ENCODE measurements around the gene GTF2IRD1.
"Not testable (repeated sequence)": the region's sequence is repeated elsewhere in the genome, so short reads cannot be mapped to it uniquely, and the experiment has no call there.

Gene GTF2IRD1

DNA sequence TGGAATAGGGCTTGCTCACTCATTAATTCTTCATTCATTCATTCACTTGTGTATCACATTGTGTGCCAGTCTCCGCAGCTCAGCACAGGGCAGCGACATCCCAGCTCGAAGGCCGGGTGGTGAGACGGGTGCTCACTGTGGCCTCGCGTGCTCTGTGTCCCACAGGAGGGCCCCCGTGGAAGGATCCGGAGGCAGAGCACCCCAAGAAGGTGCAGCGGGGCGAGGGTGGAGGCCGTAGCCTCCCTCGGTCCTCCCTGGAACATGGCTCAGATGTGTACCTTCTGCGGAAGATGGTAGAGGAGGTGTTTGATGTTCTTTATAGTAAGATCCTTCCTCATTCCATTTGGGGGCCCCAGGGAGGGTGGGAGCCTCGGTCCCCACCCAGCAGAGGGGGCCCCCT lies 61.6 kb downstream of the GTF2IRD1 start:
- DNase-seq (ENCODE audit: low read depth): no peak

DNA sequence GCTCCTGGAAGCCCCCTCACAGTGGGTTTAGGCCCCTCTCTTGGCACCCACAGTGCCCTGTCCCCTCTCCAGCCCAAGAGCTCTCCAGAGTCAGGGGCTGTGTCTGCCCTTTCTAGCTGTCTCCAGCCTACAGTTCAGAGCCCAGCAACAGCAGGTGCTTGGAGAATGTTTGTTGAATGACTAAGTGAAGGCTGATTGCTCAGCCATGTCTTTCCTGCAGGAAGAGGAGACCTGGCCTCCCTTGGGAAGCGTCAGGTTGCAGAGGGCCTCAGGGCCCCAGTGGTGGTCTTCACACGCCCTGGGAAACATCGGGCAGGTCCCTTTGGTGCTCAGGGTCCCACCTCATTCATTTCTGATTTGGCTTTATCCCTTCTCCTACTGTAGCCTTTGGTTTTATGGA lies 62.5 kb downstream of the GTF2IRD1 start:
- DNase-seq (ENCODE audit: low read depth): no peak

DNA sequence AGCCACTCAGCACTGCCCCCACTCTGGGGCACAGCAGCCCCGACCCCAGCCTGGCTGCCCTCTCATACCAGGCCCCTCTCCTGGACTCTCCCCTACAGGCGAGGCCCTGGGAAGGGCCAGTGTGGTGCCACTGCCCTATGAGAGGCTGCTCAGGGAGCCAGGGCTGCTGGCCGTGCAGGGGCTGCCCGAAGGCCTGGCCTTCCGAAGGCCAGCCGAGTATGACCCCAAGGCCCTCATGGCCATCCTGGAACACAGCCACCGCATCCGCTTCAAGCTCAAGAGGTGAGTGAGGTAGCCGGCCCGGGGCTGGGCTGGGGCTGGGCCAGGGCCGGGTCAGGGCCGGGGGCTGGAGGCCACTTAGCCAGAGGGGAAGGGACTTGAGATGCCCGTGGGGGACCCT lies 64.3 kb downstream of the GTF2IRD1 start:
- DNase-seq (ENCODE audit: low read depth): no peak

DNA sequence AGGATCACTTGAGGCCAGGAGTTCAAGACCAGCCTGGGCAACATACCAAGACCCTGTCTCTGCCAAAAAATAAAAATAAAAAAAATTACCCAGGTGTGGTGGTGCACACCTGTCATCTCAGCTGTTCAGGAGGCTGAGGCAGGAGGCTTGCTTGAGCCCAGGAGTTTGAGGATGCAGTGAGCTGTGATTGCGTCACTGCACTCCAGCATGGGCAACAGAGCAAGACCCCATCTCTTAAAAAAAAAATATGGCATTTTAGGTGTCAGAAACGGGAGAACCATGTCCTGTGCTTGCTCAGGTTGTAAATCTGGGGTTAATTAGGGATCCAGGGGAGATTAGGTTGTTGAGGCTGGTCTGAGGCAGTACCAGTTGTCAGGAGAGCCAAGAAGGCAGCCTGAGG lies 64.9 kb downstream of the GTF2IRD1 start:
- no peak for DNase-seq (ENCODE audit: low read depth)

DNA sequence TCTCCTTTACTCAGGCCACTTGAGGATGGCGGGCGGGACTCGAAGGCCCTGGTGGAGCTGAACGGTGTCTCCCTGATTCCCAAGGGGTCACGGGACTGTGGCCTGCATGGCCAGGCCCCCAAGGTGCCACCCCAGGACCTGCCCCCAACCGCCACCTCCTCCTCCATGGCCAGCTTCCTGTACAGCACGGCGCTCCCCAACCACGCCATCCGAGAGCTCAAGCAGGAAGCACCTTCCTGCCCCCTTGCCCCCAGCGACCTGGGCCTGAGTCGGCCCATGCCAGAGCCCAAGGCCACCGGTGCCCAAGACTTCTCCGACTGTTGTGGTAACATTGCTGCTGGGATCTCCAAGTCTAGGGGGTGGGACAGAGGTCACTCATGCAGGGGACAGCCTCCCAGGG lies 65.7 kb downstream of the GTF2IRD1 start:
- no peak for DNase-seq (ENCODE audit: low read depth)

DNA sequence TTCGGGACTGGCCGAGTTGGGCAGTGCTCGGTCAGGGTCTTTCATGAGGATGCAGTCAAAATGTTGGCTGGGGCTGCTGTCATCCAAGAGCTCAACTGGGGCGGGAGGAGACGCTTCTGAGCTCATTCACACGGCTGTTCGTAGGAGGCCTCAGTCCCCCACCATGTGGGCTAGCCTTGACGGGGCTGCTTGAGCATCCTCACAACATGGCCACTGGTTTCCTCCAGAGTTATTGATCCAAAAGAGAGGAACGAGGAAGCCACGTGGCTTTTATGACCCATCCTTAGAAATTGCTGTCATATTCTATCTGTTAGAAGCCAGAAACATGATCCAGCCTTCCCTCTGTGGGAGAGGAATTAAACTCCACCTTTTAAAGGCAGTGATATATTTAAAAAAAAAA lies 68.1 kb downstream of the GTF2IRD1 start:
- DNase-seq (ENCODE audit: low read depth): no peak

DNA sequence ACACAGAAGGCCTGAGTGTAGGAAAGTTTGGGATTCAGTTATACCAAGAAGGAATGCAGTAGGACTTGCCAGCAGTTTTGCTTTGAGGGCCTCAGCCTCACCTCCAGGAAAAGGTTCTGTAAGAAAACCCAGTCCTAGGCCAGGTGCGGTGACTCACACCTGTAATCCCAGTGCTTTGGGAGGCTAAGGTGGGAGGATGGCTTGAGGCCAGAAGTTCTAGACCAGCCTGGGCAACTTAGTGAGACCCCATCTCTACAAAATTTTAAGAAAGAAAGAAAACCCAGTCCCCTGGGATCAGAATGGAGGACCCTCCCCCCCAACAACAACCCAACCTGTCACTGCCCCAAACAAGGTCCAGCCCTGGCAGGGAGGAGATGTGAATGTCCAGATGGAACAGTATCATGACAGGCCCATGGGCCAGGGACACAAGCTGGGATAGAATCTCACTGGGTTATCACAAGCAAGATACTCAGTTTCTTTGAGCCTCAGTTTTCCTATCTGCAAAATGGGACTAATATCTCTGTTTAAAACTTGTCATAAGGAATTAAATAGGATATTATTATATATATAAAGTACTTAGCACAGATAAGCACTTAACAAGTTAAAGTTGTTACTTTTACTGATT lies 68.7 kb downstream of the GTF2IRD1 start:
- DNase-seq (ENCODE audit: low read depth): no peak

DNA sequence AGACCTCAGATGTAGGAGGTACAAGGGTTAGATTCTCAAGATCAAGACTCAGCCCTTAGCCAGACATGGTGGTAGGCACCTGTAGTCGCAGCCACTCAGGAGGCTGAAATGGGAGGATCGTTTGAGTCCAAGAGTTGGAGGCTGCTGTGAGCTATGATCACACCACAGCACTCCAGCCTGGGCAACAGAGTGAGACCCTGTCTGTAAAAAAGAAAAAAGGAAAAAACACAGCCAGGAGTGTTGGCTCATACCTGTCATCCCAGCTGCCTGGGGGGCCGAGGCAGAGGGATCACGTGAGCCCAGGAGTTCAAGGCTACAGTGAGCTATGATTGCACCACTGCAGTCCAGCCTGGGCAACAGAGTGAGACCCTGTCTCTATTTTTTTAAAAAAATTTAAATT lies 69.3 kb downstream of the GTF2IRD1 start:
- no peak for DNase-seq (ENCODE audit: low read depth)

DNA sequence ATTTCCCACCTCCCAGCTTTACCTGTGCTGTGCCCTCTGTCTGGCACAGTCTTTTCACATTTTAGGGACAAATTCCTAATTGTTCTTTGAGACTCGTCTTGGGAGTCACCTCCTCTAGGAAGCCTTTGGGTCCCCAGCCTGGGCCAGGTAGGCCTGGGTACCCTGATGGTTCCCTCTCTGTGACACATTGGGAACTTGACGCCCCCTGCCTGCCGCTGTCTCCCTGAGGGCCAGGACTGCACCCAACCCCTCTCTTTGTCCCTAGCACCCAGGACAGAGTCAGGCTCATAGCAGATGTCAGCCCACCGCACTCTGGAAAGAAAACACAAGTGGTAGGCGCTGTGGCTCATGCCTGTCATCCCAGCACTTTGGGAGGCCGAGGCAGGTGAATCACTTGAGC lies 71.4 kb downstream of the GTF2IRD1 start:
- no peak for DNase-seq (ENCODE audit: low read depth)

DNA sequence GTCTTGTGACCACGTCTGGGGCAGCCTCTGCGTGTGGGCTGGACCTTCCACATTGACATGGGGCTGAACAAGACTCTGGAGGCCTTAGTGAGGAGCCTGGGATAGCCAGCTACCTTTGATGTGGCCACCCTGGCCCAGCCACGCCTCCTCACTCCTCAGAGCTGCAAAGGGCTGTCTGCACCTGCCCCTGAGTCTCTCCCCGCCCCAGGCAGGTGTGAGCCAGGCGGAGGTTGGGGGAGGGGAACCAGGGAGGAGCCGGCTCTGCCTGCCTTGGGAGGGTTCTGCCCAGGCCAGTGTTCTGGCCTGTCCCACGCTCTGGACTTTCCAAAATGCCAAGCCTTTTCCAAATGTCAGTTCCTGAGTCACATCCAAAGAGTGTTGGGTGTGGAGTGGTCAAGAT lies 72.2 kb downstream of the GTF2IRD1 start:
- no peak for DNase-seq (ENCODE audit: low read depth)

DNA sequence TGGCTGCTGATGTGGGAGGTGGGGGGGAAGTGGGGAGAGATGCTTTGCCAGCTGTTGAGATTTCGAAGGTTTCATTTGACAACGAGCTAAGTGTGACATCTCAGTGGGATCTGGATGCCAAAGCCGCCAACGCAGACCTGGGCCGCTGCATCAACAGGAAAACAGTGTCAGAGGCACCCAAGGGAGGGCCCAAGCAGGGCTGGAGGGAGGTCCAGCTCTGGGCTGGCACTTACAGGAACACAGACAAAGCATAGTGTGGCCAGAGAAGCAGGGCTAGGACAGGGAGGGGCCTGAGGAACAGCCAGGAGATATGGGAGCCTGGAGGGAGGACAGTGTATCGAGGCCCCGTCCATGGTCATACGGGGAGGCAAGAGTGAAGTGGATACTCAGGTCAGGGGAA lies 73.1 kb downstream of the GTF2IRD1 start:
- DNase-seq (ENCODE audit: low read depth): no peak

DNA sequence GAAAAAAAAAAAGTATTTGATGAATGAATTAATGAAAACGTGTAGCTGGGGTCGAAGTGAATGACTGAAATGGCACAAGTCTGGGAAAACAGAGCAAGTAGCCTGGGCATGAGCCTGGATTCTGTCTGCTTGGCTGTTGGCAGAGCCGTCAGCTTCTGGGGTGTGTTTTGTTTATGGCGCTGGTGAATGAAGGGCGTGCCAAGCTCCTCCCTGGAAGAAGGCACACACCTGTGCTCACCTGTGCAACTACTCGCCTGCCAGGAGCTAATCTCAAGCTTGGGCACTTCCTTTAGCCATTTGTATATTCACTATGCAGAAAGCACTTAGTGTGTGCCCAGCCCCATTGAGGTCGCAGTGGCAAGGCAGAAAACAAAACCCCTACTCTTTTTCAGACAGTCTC lies 74.1 kb downstream of the GTF2IRD1 start:
- DNase-seq (ENCODE audit: low read depth): no peak

DNA sequence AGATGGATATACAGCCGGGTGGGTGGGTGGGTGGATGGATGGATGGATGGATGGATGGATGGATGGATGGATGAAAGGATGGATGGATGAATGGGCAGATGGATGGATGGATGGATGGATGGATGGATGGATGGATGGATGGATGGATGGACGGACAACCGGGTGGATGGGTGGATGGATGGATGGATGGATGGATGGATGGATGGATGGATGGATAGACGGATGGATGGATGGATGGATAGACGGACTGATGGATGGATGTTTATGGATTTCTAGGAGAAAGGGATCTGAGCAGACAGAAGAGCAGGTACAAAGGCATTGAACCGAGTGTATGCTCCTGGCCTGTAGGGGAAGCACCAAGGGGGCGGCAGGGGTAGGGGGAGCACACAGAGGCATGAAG lies 75.1 kb downstream of the GTF2IRD1 start:
- not testable (repeated sequence) for DNase-seq (ENCODE audit: low read depth)

DNA sequence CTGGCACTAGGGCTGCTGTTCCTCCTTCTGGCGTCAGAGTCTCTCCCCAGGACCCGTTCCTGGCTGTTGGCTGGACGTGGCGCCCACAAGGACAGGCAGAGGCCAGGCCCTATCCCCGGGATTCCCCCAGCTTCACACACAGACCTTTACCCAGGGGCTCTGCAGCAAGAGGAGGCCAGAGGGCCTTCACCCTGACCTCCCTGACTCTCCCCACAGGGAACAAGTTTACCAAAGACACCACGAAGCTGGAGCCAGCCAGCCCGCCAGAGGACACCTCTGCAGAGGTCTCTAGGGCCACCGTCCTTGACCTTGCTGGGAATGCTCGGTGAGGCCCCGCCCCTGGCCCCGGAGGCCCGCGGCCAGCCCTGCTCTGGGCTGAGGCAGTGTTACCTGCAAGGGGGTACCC lies 82.2 kb downstream of the GTF2IRD1 start:
- no peak for DNase-seq (ENCODE audit: low read depth)

DNA sequence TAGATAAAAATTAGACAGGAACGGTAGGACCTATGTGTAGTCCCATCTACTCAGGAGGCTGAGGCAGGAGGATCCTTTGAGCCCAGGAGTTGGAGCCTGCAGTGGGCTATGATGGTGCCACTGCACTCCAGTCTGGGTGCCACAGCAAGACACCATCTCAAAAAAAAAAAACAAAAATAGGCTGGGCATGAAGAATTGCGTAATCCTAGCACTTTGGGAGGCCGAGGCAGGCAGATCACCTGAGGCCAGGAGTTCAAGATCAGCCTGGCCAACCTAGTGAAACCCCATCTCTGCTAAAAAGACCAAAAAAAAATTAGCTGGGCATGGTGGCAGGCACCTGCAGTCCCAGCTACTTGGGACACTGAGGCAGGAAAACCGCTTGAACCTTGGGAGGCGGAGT lies 88.2 kb downstream of the GTF2IRD1 start:
- not testable (repeated sequence) for DNase-seq (ENCODE audit: low read depth)

DNA sequence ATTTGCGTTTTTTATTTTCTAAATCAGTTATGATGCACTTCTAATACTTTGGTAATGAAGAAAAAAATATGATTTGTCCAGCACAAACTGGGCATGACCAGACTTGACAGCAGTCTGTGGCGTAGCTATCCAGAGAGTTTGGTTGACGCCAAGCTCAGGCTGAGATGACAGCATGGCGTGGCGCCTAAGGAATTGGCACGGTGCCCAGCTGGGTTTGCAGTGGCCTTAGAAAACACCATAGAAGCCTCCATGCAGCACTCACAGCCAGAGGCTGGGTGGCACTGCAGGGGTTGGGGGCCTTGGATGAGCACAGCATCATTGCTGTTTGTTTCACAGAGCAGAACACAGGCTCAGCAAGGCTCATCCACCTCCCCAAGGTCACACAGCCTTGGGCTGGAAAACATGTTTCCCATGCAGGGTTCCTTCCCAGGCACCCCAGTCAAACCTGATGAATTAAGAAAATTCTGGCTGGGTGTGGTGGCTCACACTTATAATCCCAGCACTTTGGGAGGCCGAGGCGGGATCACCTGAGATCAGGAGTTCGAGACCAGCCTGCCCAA lies 88.9 kb downstream of the GTF2IRD1 start:
- no peak for DNase-seq (ENCODE audit: low read depth)

DNA sequence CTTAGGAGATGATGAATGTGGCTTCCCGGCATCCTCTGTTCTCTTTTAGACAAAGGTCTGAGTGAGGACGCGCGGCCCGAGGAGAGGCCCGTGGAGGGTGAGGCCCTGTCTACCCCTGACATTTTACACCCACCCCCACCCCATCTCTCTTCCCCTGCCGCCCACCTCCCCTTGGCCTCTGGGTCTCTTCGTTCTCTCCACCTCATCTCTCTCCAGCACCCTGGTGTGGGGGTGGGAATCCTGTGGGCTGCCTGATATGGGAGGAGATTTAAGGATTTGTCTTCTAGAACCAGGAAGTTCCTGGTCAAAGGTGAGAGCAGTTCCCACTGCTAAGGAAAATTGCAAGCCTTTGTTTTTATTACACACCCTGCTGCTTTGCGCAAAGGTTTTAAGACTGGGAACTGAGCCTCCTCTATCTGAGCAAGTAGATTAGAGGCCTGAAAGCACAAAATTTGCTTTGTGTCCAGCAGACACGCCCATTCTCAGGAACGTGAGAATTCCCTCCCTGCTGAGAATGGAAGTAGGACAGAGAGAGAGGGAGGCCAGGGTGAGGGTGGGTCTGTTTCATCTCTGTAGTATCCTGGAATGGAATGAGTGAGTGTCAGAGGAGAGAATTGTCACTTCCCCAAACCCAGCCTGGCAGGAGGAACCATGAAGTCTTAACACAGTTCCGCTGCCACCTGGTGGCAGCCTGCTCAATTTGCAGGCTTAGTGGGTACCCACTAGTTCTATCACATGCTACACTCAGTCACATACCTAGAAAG lies 91.2 kb downstream of the GTF2IRD1 start:
- peak; percentile 11 for DNase-seq (ENCODE audit: low read depth)

DNA sequence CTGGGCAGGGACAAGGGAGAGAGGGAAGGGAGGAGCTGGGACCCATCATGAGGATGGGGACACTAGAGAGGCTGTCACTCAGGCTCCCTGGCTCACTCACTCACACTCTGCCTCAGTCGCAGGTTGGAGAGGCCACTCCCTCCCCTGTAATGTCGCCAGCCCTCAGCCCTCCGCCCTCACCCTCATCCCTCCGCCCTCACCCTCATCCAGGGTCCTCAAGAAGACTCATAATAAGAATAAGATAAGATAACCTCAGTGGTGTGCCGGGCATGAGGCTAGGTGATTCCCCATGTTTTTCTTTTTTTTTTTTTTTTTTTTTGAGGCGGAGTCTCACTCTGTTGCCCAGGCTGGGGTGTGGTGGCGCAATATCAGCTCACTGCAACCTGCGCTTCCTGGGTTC lies 92.2 kb downstream of the GTF2IRD1 start:
- DNase-seq (ENCODE audit: low read depth): no peak

DNA sequence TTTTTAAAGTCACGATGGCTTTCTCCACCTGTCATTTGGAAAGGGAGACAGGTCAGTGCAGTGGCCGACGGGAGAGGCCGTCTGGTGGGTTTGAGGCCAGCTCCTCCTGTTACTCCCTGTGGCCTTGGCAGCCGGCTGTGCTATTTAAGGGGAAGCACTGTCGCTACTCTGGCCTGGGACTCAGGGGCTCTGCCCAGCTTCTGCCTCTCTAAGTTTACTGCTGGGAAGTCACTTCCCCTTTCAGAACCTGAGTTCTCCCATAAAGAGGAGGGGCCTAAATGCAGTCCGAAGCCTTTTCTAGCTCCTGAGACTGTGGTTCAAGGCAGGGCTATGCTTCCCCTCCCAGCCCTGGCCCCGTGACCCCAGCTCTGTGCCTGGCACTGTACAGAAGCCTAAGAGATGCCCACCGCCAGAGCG lies 99.9 kb downstream of the GTF2IRD1 start:
- DNase-seq (ENCODE audit: low read depth): not testable (repeated sequence)

DNA sequence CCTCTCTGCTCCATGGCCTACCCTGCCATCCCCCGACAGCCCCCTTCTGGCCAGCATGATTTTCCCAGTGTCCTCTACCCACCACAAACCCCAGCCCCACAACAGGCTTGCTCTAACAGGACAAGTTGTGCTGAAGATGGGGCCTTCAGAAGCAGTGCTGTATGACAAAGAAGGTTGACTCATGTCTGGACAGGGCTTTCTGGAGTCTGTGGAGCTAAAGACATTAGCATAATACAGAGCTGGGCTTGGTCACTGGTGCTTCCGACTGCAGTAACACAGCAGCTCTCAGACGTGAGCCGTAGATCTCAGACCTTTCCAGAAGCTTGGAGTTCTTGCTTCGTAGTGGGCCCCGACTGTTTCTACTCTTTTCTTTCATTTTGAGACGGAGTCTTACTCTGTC lies 100.5 kb downstream of the GTF2IRD1 start:
- DNase-seq (ENCODE audit: low read depth): no peak

DNA sequence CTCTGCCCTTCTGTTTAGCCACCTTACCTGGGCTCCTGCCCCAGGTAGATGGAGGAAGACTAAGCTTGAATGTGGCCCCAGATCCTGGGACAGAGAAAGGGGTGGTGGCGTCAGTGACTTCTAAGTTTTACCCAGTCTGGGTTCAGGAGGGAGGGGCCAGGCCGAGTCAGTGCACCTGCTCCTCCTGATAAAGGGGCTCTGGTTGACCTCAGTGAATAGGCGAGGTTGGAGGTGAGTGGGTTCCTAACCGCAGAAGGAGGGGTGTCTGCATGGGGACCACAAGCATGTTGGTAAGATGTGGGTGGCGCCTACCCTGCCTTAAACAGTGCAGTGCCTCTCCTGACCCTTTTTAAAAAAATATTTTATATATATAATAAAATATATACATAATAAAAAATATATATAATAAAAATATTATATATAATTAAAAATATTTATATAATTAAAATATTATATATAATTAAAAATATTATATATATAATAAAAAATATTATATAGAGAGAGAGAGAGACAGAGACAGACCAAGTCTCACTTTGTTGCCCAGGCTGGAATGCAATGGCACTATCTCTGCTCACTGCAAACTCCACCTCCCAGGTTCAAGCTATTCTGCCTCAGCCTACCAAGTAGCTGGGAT lies 106.5 kb downstream of the GTF2IRD1 start:
- no peak for DNase-seq (ENCODE audit: low read depth)

DNA sequence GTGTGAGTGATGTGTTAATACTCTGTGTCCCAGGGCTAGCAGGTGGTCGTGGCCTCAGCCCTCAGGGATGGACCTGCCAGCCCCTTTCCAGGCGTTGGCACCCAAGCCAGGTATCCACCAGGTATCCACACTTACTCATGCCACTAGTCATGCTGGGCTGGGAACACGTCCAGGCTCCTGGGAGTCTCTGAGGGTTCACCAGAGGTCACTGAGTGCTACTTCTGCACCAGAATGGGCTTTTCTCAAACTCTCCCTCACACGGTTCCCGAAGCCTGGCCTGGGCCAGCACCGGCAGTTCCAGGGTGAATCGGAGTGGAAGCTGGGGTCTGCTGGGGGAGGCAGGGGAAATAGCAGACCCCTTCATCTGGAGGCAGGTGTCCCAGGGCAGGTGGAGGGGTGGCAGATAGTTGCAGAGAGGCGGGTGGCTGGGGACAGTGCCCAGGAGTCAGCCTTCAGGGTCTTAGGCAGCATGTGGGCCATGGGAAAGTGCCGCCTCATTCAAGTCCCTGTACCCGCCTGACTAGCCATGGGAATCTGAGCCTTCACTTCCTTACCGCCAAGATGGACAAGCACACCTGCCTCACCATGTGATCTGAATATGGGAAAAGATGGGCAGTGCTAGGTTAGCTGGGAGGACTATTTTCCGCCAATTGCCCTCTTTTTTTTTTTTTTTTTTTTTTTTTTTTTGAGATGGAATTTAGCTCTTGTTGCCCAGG lies 108.3 kb downstream of the GTF2IRD1 start:
- DNase-seq (ENCODE audit: low read depth): no peak
